Stomach (tissue), 4 donors: ENCODE data around the gene DIS3L.

Source experiments
- CTCF ChIP-seq, 7 experiments: fragments of 450-650 bp in 4 of 7; fragments of 200-600 bp in 3 of 7; sonication (generic) in 3 of 7; IDR thresholded peaks; one replicate each; pipeline ENCODE4 v1.5.1; 2016 to 2019; ENCODE audit warnings: antibody characterized with exemption in 7 of 7, control low read depth in 2 of 7, mild to moderate bottlenecking in 1 of 7
- EP300 ChIP-seq: sonication (generic); formaldehyde crosslinking; IDR thresholded peaks from one replicate; pipeline ENCODE4 v1.6.1; 2017; ENCODE audit warnings: antibody characterized with exemption
- POLR2A ChIP-seq, 4 donors: fragments of 450-650 bp; IDR thresholded peaks; one replicate each; pipeline ENCODE4 v1.6.1; 2016; ENCODE audit warnings: antibody characterized with exemption in 4 of 4, control low read depth in 2 of 4, mild to moderate bottlenecking in 1 of 4, moderate library complexity in 1 of 4
- POLR2AphosphoS5 ChIP-seq, 3 donors: sonication (generic); formaldehyde crosslinking; IDR thresholded peaks; one replicate each; pipeline ENCODE4 v1.6.1; 2016; ENCODE audit warnings: antibody characterized with exemption in 3 of 3

GRCh38 chr15:66356359-66357236, 63.2 kb downstream of the DIS3L start, which contains the start of gene TIPIN:
- TF ChIP-seq CTCF (IDR thresholded peaks at IDR 0.05) (no peak), EP300 (no peak), POLR2AphosphoS5 (IDR thresholded peaks at IDR 0.05) (peak; percentile 61 to 77 (median 73)), POLR2A (IDR thresholded peaks at IDR 0.05) (no peak)
